Measurements from ENCODE around the gene RAB3IL1.

The RAB3IL1 gene

GRCh38 chr11:61881397-61881796, 36.0 kb downstream of the RAB3IL1 start:
- Mint-ChIP-seq H3K27ac (no peak overlapping the region), H3K4me3 (no peak overlapping the region)

GRCh38 chr11:61880454-61880853, 36.9 kb downstream of the RAB3IL1 start:
- H3K27me3 Mint-ChIP-seq, result no peaks in the 10 kb centered on the region
- DNase-seq (no peak), ATAC-seq (no peak)
- peak overlapping the region; percentile 42 for H3K4me3 Mint-ChIP-seq
- H3K4me1 Mint-ChIP-seq, result peaks cover 7% of the 10 kb centered on the region
- no peaks in the 10 kb centered on the region for H3K36me3 Mint-ChIP-seq (ENCODE audit: low read depth)
- H3K9me3 Mint-ChIP-seq, result no peaks in the 10 kb centered on the region
- H3K27ac Mint-ChIP-seq, result no peak overlapping the region

More at GRCh38 chr11:61881397-61881796, 36.0 kb downstream of the RAB3IL1 start:
- no peaks in the 10 kb centered on the region for H3K27me3 Mint-ChIP-seq
- H3K9me3 Mint-ChIP-seq, result no peaks in the 10 kb centered on the region
- no peak for DNase-seq
- H3K36me3 Mint-ChIP-seq (ENCODE audit: low read depth), result no peaks in the 10 kb centered on the region
- no peak for ATAC-seq
- peaks cover 7% of the 10 kb centered on the region for H3K4me1 Mint-ChIP-seq

- Mint-ChIP-seq H3K27ac (no peak overlapping the region), H3K36me3 (ENCODE audit: low read depth) (no peaks in the 10 kb centered on the region), H3K27me3 (no peaks in the 10 kb centered on the region), H3K4me3 (peak overlapping the region; percentile 42), H3K9me3 (no peaks in the 10 kb centered on the region), H3K4me1 (peaks cover 7% of the 10 kb centered on the region)
- ATAC-seq (no peak), DNase-seq (no peak)
Observed at GRCh38 chr11:61880031-61880430, 37.3 kb downstream of the RAB3IL1 start.

- H3K36me3 Mint-ChIP-seq (ENCODE audit: low read depth), result no peaks in the 10 kb centered on the region
- ATAC-seq (no peak), DNase-seq (no peak)
- no peak overlapping the region for H3K4me3 Mint-ChIP-seq
- no peak overlapping the region for H3K27ac Mint-ChIP-seq
- no peaks in the 10 kb centered on the region for H3K9me3 Mint-ChIP-seq
- no peaks in the 10 kb centered on the region for H3K27me3 Mint-ChIP-seq
- H3K4me1 Mint-ChIP-seq, result peaks cover 7% of the 10 kb centered on the region
Observed at GRCh38 chr11:61879152-61879551, 38.2 kb downstream of the RAB3IL1 start.

- ATAC-seq (no peak), DNase-seq (no peak)
- Mint-ChIP-seq H3K27me3 (peaks cover 2% of the 10 kb centered on the region), H3K36me3 (ENCODE audit: low read depth) (no peaks in the 10 kb centered on the region), H3K9me3 (no peaks in the 10 kb centered on the region), H3K4me1 (peaks cover 8% of the 10 kb centered on the region), H3K4me3 (no peak overlapping the region), H3K27ac (no peak overlapping the region)
Observed at GRCh38 chr11:61875698-61876097, 41.7 kb downstream of the RAB3IL1 start.

- ATAC-seq, result no peak
- Mint-ChIP-seq H3K27me3 (peaks cover 2% of the 10 kb centered on the region), H3K27ac (no peak overlapping the region)
Observed at GRCh38 chr11:61874853-61875252, 42.5 kb downstream of the RAB3IL1 start.

GRCh38 chr11:61874377-61874809, 43.0 kb downstream of the RAB3IL1 start:
- ATAC-seq (no peak), DNase-seq (no peak)
- Mint-ChIP-seq H3K27ac (no peak overlapping the region), H3K4me1 (peaks cover 4% of the 10 kb centered on the region), H3K27me3 (peaks cover 2% of the 10 kb centered on the region), H3K4me3 (no peak overlapping the region), H3K9me3 (no peaks in the 10 kb centered on the region), H3K36me3 (ENCODE audit: low read depth) (no peaks in the 10 kb centered on the region)

More at GRCh38 chr11:61874853-61875252, 42.5 kb downstream of the RAB3IL1 start:
- DNase-seq, result no peak
- H3K4me1 Mint-ChIP-seq, result peaks cover 4% of the 10 kb centered on the region
- H3K4me3 Mint-ChIP-seq, result no peak overlapping the region
- no peaks in the 10 kb centered on the region for H3K36me3 Mint-ChIP-seq (ENCODE audit: low read depth)
- no peaks in the 10 kb centered on the region for H3K9me3 Mint-ChIP-seq

- H3K27ac Mint-ChIP-seq, result no peak overlapping the region
- H3K27me3 Mint-ChIP-seq, result peaks cover 2% of the 10 kb centered on the region
- no peaks in the 10 kb centered on the region for H3K36me3 Mint-ChIP-seq (ENCODE audit: low read depth)
- DNase-seq (no peak), ATAC-seq (no peak)
- H3K4me1 Mint-ChIP-seq, result peaks cover 4% of the 10 kb centered on the region
- H3K9me3 Mint-ChIP-seq, result no peaks in the 10 kb centered on the region
- no peak overlapping the region for H3K4me3 Mint-ChIP-seq
Observed at GRCh38 chr11:61873588-61874376, 43.6 kb downstream of the RAB3IL1 start.

- no peaks in the 10 kb centered on the region for H3K36me3 Mint-ChIP-seq (ENCODE audit: low read depth)
- DNase-seq, result no peak
- H3K4me1 Mint-ChIP-seq, result peaks cover 4% of the 10 kb centered on the region
- ATAC-seq, result no peak
- no peak overlapping the region for H3K4me3 Mint-ChIP-seq
- H3K9me3 Mint-ChIP-seq, result no peaks in the 10 kb centered on the region
- no peak overlapping the region for H3K27ac Mint-ChIP-seq
- H3K27me3 Mint-ChIP-seq, result peaks cover 2% of the 10 kb centered on the region
Observed at GRCh38 chr11:61872935-61873565, 44.3 kb downstream of the RAB3IL1 start.

GRCh38 chr11:61871158-61871597, 46.2 kb downstream of the RAB3IL1 start:
- Mint-ChIP-seq H3K4me1 (peaks cover 4% of the 10 kb centered on the region), H3K27me3 (peaks cover 2% of the 10 kb centered on the region), H3K4me3 (peak overlapping the region; percentile 45), H3K36me3 (ENCODE audit: low read depth) (no peaks in the 10 kb centered on the region), H3K9me3 (no peaks in the 10 kb centered on the region), H3K27ac (no peak overlapping the region)
- ATAC-seq, result peak; percentile 91
- DNase-seq, result peak; percentile 77

- peaks cover 2% of the 10 kb centered on the region for H3K27me3 Mint-ChIP-seq
Observed at GRCh38 chr11:61870541-61871031, 46.8 kb downstream of the RAB3IL1 start.

GRCh38 chr11:61869708-61870451, 47.5 kb downstream of the RAB3IL1 start:
- H3K9me3 Mint-ChIP-seq, result no peaks in the 10 kb centered on the region
- no peaks in the 10 kb centered on the region for H3K36me3 Mint-ChIP-seq (ENCODE audit: low read depth)
- no peak for ATAC-seq
- H3K27ac Mint-ChIP-seq, result no peak overlapping the region
- H3K4me3 Mint-ChIP-seq, result no peak overlapping the region
- peaks cover 2% of the 10 kb centered on the region for H3K27me3 Mint-ChIP-seq
- DNase-seq, result no peak
- peaks cover 4% of the 10 kb centered on the region for H3K4me1 Mint-ChIP-seq

More at GRCh38 chr11:61870541-61871031, 46.8 kb downstream of the RAB3IL1 start:
- ATAC-seq (no peak), DNase-seq (no peak)
- Mint-ChIP-seq H3K9me3 (no peaks in the 10 kb centered on the region), H3K36me3 (ENCODE audit: low read depth) (no peaks in the 10 kb centered on the region), H3K4me3 (no peak overlapping the region), H3K27ac (no peak overlapping the region), H3K4me1 (peaks cover 4% of the 10 kb centered on the region)

- H3K27me3 Mint-ChIP-seq, result peaks cover 2% of the 10 kb centered on the region
- peaks cover 4% of the 10 kb centered on the region for H3K4me1 Mint-ChIP-seq
- no peak overlapping the region for H3K4me3 Mint-ChIP-seq
- ATAC-seq, result no peak
- H3K36me3 Mint-ChIP-seq (ENCODE audit: low read depth), result no peaks in the 10 kb centered on the region
- DNase-seq, result no peak
- H3K27ac Mint-ChIP-seq, result no peak overlapping the region
- no peaks in the 10 kb centered on the region for H3K9me3 Mint-ChIP-seq
Observed at GRCh38 chr11:61869429-61869707, 48.0 kb downstream of the RAB3IL1 start.

- no peak overlapping the region for H3K4me3 Mint-ChIP-seq
- no peak overlapping the region for H3K27ac Mint-ChIP-seq
- no peaks in the 10 kb centered on the region for H3K36me3 Mint-ChIP-seq (ENCODE audit: low read depth)
- peaks cover 4% of the 10 kb centered on the region for H3K4me1 Mint-ChIP-seq
- DNase-seq (no peak), ATAC-seq (no peak)
- no peaks in the 10 kb centered on the region for H3K9me3 Mint-ChIP-seq
- peaks cover 2% of the 10 kb centered on the region for H3K27me3 Mint-ChIP-seq
Observed at GRCh38 chr11:61868571-61869428, 48.6 kb downstream of the RAB3IL1 start.

Data from activated naive CD8-positive, alpha-beta T cell treated with anti-CD3 and anti-CD28 coated beads, Interleukin-2, amount 50 U/mL, for 24 hours (primary cell).